ENCODE results near the gene GRM4.

The GRM4 gene

DNA sequence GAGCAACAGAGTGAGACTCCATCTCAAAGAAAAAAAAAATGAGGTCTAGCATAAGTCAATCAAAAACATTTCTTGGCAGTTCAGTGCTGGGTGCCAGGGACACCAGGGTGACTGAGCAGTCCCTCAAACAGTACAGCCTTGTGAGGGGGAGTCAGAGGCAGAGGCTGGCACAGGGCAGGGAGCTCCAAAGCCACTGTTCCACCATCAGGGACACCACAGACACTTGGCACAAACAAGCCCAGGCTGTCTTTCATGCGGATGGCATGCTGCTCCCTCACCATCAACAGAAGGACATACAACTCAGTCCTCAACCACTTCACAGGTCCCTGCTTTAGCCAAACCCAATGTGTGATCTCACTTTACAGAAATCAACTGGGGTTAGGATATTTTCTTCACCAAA is 36.0 kb upstream of the GRM4 start:
- DNase-seq (ENCODE audit: low read depth in 2 of 2), result no peak
- H3K4me3 ChIP-seq (replicated peaks in 1 of 2; ENCODE audit: low read depth in 2 of 2, low read length in 2 of 2), result no peak overlapping the region
- TF ChIP-seq, protein P1, sequence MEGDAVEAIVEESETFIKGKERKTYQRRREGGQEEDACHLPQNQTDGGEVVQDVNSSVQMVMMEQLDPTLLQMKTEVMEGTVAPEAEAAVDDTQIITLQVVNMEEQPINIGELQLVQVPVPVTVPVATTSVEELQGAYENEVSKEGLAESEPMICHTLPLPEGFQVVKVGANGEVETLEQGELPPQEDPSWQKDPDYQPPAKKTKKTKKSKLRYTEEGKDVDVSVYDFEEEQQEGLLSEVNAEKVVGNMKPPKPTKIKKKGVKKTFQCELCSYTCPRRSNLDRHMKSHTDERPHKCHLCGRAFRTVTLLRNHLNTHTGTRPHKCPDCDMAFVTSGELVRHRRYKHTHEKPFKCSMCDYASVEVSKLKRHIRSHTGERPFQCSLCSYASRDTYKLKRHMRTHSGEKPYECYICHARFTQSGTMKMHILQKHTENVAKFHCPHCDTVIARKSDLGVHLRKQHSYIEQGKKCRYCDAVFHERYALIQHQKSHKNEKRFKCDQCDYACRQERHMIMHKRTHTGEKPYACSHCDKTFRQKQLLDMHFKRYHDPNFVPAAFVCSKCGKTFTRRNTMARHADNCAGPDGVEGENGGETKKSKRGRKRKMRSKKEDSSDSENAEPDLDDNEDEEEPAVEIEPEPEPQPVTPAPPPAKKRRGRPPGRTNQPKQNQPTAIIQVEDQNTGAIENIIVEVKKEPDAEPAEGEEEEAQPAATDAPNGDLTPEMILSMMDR (IDR thresholded peaks at IDR 0.05; ENCODE audit: low read depth, low read length), result no peak

GRCh38 chr6:34179106-34179720 is 33.3 kb upstream of the GRM4 start:
- DNase-seq (ENCODE audit: low read depth in 2 of 2), result no peak
- TF ChIP-seq, protein P1 (IDR thresholded peaks at IDR 0.05; ENCODE audit: low read depth, low read length), result no peak

GRCh38 chr6:34178357-34179105 is 32.6 kb upstream of the GRM4 start:
- no peak for DNase-seq (ENCODE audit: low read depth in 2 of 2)
- TF ChIP-seq, protein P1 (IDR thresholded peaks at IDR 0.05; ENCODE audit: low read depth, low read length), result no peak
- H3K4me3 ChIP-seq (replicated peaks in 1 of 2; ENCODE audit: low read depth in 2 of 2, low read length in 2 of 2), result no peak overlapping the region

More at GRCh38 chr6:34179106-34179720, 33.3 kb upstream of the GRM4 start:
- H3K4me3 ChIP-seq (replicated peaks in 1 of 2; ENCODE audit: low read depth in 2 of 2, low read length in 2 of 2), result no peak overlapping the region

- TF ChIP-seq, protein P1 (IDR thresholded peaks at IDR 0.05; ENCODE audit: low read depth, low read length), result no peak
- no peak overlapping the region for H3K4me3 ChIP-seq (replicated peaks in 1 of 2; ENCODE audit: low read depth in 2 of 2, low read length in 2 of 2)
- DNase-seq (ENCODE audit: low read depth in 2 of 2), result no peak
Observed at GRCh38 chr6:34177181-34177591, 31.3 kb upstream of the GRM4 start.

- no peak overlapping the region for H3K4me3 ChIP-seq (replicated peaks in 1 of 2; ENCODE audit: low read depth in 2 of 2, low read length in 2 of 2)
- TF ChIP-seq, protein P1 (IDR thresholded peaks at IDR 0.05; ENCODE audit: low read depth, low read length), result no peak
- no peak for DNase-seq (ENCODE audit: low read depth in 2 of 2)
Observed at GRCh38 chr6:34176261-34177031, 30.6 kb upstream of the GRM4 start.

DNA sequence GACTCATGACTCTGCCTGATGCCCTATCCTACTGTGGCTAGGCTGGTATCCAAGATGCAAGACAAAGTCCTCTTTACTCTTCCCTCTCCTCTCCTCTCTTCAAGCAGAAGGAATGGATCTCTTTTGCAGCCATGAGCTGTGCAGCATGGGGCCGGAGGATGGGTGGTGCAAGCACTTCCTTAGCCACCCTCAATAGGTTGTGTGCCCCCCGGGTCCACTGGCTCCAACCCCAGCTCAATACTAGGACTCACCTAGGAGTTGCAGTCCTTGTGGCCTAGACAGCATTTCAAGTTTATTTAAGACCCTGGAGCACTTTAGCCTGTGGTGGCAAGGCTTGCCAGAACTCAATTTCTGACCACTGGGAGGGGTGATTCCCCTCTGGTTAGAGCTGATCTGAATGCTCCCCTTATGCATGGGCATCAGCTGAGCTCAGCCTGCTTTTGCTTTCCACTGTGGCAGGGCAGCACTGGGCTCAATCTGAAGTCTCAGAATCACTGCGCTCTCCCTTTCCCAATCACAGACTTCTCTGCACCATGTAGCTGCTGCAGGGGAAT is 29.0 kb upstream of the GRM4 start:
- DNase-seq (ENCODE audit: low read depth in 2 of 2), result no peak
- TF ChIP-seq, protein P1 (IDR thresholded peaks at IDR 0.05; ENCODE audit: low read depth, low read length), result no peak
- H3K4me3 ChIP-seq (replicated peaks in 1 of 2; ENCODE audit: low read depth in 2 of 2, low read length in 2 of 2), result no peak overlapping the region

Data from cardiac fibroblast (primary cell).